ENCODE results near the gene NUP210. TPM values are rescaled to one million over a fixed set of nuclear protein-coding genes. Genes with fewer than 3 reads are reported as not detected.

NUP210 gene
- total and polyA plus RNA-seq, 2 of the 13 experiments (the other 11 are each of a cell fraction or from before 2014, with no cell fraction given) = 31.6 to 35.2 TPM

GRCh38 chr3:13393427-13394360 is 26.4 kb downstream of the NUP210 start (continued):
- TF ChIP-seq STAG1 (CRISPR knock-in tag; IDR thresholded peaks at IDR 0.05) (peak; percentile 33), PHB2 (IDR thresholded peaks at IDR 0.05; ENCODE audit: partially characterized antibody) (no peak), NFYC (CRISPR knock-in tag; IDR thresholded peaks at IDR 0.05) (no peak), ZNF567 (CRISPR knock-in tag; IDR thresholded peaks at IDR 0.05; ENCODE audit: borderline replicate concordance) (0 out of 2 replicates have a peak, but pooled peaks have one; percentile 58), ZBTB43 (CRISPR knock-in tag; conservative IDR thresholded peaks at IDR 0.05) (peak; percentile 61; the same call in 1 of the 2 replicates), HNF1B (CRISPR knock-in tag; IDR thresholded peaks at IDR 0.05) (peak; percentile 88), SAP130 (CRISPR knock-in tag; IDR thresholded peaks at IDR 0.05; ENCODE audit: low read depth) (peak; percentile 85), SOX6 (IDR thresholded peaks at IDR 0.05) (no peak), SOX6 (CRISPR knock-in tag; IDR thresholded peaks at IDR 0.05) (peak; percentile 85), CERS6 (CRISPR knock-in tag; IDR thresholded peaks at IDR 0.05) (no peak), ZNF687 (CRISPR knock-in tag; IDR thresholded peaks at IDR 0.05) (peak; percentile 68), ZNF275 (CRISPR knock-in tag; IDR thresholded peaks at IDR 0.05; ENCODE audit: borderline replicate concordance) (0 out of 2 replicates have a peak, but pooled peaks have one; percentile 19), KLF11 (CRISPR knock-in tag; IDR thresholded peaks at IDR 0.05) (no peak), ZNF34 (CRISPR knock-in tag; IDR thresholded peaks at IDR 0.05; ENCODE audit: borderline replicate concordance) (0 out of 2 replicates have a peak, but pooled peaks have one; percentile 39), ZNF784 (CRISPR knock-in tag; IDR thresholded peaks at IDR 0.05; ENCODE audit: borderline replicate concordance) (peak; percentile 21; the same call in 1 of the 2 replicates), ZC3H4 (CRISPR knock-in tag; IDR thresholded peaks at IDR 0.05; ENCODE audit: borderline replicate concordance) (peak; percentile 48; the same call in 1 of the 2 replicates), ERF (CRISPR knock-in tag; IDR thresholded peaks at IDR 0.05) (peak; percentile 79), MAX (IDR thresholded peaks at IDR 0.05) (peak; percentile 35; the same call in 1 of the 2 replicates)

All from HepG2 (cell line).